Testis (tissue), 2 donors: ENCODE measurements around the gene STBD1.

ENCODE experiments used
- CTCF ChIP-seq, 3 experiments: fragments of 450-650 bp in 2 of 3; fragments of 200-600 bp in 1 of 3; sonication (generic) in 1 of 3; IDR thresholded peaks; one replicate each; pipeline ENCODE4 v1.5.1; 2016 to 2019; ENCODE audit warnings: antibody characterized with exemption in 3 of 3, mild to moderate bottlenecking in 2 of 3, moderate library complexity in 1 of 3
- POLR2A ChIP-seq: fragments of 450-650 bp; IDR thresholded peaks from one replicate; pipeline ENCODE4 v1.6.1; 2017; ENCODE audit warnings: antibody characterized with exemption, mild to moderate bottlenecking, moderate library complexity

- TF ChIP-seq POLR2A, result no peak
- no peak for TF ChIP-seq CTCF (IDR thresholded peaks at IDR 0.05)
Observed at GRCh38 chr4:76272073-76272472, 34.5 kb upstream of the STBD1 start.
